GM10266 (cell line): Measurements from ENCODE around the gene ISM1.

Experiments
- DNase-seq: peaks from one replicate; pipeline ENCODE4 v3.0.0; 2012; ENCODE audit errors: extremely low spot score
- TF ChIP-seq, protein P1 (sequence below): IDR thresholded peaks from 2 replicates; pipeline ENCODE4 v1.5.1; 2012; ENCODE audit warnings: mild to moderate bottlenecking, low read depth; ENCODE audit not compliant: control insufficient read depth, insufficient read depth; ENCODE audit errors: missing control alignments

ISM1 gene

DNA sequence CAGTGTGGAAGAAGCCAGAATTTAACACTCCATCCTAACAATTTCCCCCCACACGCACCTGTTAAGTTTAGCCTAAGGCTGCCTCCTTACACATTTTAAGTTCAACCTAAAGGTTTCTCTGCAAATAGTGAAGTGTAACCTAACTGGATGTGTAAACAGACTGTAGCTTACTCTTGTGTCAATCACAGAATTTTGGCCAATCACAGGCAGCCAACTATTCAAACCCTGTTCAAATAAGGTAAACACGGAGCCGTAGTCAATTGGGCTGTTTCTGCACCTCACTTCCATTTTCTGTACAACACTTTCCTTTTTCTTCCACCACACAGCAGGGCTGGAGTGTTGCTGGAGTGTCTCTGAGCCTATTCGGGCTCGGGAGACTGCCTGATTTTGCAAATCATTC lies 92.1 kb downstream of the ISM1 start:
- TF ChIP-seq, protein P1, sequence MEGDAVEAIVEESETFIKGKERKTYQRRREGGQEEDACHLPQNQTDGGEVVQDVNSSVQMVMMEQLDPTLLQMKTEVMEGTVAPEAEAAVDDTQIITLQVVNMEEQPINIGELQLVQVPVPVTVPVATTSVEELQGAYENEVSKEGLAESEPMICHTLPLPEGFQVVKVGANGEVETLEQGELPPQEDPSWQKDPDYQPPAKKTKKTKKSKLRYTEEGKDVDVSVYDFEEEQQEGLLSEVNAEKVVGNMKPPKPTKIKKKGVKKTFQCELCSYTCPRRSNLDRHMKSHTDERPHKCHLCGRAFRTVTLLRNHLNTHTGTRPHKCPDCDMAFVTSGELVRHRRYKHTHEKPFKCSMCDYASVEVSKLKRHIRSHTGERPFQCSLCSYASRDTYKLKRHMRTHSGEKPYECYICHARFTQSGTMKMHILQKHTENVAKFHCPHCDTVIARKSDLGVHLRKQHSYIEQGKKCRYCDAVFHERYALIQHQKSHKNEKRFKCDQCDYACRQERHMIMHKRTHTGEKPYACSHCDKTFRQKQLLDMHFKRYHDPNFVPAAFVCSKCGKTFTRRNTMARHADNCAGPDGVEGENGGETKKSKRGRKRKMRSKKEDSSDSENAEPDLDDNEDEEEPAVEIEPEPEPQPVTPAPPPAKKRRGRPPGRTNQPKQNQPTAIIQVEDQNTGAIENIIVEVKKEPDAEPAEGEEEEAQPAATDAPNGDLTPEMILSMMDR, result no peak
- DNase-seq, result no peak

DNA sequence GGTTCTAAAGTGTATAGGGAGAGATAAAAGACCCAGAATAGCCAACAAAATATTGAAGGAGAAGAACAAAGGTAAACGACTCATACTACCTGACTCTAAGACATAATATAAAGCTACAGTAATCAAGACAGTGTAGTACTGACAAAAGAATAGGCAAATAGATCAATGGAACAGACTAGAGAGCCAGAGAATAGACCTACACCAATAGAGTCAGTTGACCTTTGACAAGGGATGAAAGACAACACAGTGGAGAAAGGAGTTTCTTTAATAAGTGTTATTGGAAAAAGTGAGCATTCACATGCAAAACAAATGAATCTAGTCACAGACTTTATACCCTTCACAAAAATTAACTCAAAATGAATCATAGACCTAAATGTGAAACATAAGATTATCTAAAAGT lies 96.4 kb downstream of the ISM1 start:
- DNase-seq, result no peak
- TF ChIP-seq, protein P1, result no peak

DNA sequence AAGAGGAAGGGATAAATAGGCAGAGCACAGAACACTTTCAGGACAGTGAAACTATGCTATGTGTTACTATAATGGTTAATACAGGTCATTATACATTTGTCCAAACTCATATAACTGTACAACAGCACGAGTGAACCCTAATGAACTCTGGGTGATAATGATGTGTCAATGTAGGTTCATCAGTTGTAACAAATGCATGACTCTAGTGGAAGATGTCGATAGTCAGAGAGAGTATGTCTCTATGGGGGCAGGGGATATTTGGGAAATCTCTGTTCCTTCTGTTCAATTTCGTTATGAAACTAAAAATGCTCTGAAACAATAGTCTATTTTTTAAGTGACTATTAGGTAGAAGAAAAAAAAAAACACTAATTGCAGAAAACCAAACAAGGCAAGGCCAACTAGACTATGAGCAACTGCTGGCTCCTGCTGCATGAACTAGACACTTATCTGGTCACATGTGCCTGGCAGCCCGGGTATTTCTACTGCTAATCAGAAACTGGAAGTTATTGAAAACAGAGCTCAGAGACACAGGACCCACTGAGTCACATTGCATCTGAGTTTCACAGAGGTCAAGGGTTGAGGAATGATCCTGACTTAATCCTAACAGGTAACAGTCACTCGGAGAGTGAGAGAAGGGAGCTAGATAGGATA lies 97.9 kb downstream of the ISM1 start:
- no peak for DNase-seq
- TF ChIP-seq, protein P1, result no peak

DNA sequence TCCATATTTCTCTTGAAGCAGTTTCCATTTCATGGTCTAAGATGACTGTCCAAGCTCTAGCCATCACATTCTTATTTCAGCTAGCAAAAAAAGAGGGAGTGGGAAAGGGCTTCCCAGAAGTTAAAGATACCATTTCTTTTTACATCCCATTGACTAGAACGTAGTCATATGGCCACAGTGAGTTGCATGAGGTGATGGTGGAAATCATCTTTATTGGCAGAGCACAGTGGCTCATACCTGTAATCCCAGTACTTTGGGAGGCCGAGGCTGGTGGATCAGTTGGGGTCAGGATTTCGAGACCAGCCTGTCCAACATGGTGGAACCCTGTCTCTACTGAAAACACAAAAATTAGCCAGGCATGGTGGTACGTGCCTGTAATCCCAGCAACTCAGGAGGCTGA lies 99.6 kb downstream of the ISM1 start:
- TF ChIP-seq, protein P1, result no peak
- no peak for DNase-seq

DNA sequence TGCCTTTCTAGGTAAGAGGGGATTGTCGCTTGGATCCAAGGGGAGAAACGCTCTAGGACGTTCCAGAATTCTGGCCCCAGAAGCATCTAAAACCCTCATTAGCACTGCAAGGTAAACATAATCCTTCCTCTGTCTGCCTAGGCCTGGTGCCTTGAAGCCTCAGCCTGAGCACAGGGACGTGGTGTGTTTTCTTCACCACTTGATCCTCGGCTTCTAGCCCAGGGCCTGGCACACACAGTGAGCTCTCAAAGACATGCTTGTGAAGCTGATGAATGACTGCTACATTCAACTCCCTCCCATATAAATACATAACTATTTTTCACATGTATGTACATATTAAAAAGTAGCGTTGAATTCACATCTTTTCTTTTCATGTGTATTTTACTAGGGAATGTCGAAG lies 100.3 kb downstream of the ISM1 start:
- TF ChIP-seq, protein P1, result no peak
- DNase-seq, result no peak

DNA sequence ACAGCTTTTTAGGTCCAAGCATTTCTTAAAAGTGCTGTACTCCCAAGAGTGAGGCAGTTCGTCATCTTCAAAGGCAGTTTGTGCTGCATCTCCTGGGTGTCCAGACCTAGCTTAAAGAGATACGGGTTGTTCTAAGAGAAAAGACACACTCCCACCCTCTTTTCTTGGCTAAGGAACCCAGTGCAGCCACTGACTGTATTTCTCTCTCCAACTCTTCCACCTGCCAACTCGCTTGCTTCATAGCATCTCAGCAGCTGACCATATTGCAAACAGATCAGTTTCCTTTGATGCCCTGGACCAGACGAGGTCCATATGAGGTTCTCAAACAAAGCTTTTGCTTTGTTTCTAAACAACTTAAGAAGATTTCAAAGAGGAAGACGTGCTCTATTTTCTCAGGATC lies 101.1 kb downstream of the ISM1 start:
- TF ChIP-seq, protein P1, result no peak
- no peak for DNase-seq

DNA sequence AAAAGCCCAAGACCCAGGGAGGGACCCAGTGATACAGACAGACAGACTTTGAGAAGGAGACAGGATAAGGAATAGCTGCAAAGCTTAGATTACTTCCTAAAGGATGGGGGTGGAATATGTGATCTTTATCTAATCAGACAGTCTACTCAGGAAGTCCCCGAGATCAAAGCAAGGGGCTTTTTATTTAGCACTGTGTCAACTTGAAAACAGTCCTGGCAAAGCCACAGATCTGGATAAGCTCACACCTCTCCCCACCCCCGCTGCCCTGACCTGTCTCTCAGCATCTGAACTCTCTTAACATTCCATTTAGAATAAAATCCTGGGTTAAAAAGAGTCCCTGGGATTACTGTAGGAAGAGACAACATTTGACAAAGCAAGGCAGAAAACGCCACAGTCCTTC lies 101.5 kb downstream of the ISM1 start:
- TF ChIP-seq, protein P1, result no peak
- no peak for DNase-seq
